ENCODE results near the gene GGCX.

GGCX gene

DNA sequence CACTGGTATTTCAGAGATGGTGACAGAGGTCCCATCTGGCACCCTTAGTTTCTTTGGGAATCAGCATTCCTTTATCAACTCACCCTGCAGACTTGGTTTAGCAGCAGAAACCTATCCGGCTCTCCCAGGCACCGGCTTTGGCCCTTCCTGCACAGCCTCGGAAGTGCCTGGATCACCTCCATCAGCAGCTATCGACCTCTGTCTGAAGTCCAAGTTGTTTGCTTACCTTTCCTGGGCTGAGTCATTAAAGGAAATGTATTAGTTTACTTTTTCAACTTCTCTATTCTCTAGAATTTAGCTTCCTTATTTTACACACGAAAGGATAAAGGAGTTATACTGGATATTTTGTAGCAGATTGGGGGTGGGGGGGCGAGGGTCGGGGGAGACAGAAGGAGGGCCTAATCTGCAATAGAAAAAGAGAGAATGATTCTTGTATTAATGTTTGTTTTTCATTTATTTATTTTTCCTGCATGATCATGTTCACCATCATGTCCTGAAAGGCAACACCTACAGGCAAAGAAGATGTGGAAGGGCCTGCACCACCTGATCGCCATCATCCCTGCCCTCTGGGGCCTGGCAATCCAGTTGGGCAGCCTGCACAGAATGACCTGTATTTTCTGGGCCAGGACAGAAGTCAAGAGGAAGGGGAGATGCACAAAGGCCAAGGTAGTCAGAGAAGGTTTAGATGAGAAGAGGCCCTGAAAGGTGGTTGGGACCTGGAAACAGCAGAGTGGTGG, 44.5 kb downstream of the GGCX start:
- DNase-seq (ENCODE audit: low spot score) = no peak

DNA sequence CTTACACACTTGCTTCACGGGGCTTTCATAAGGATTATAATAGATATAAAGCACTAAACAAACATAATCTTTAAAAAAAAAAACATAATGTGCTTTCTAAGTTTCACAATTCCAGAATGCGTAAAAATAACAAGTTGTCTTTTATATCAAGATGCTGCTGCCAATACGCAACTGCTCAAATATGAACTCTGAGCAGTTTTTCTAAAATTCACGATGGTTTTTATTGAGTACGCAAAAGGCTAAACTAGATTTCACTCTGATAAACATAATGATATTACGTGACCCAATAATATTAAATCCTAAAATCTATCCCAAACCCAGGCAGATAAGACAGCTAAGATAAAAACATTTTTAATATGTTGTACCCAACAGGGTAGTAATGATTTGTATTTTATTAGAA, 47.0 kb downstream of the GGCX start:
- no peak for DNase-seq (ENCODE audit: low spot score)

DNA sequence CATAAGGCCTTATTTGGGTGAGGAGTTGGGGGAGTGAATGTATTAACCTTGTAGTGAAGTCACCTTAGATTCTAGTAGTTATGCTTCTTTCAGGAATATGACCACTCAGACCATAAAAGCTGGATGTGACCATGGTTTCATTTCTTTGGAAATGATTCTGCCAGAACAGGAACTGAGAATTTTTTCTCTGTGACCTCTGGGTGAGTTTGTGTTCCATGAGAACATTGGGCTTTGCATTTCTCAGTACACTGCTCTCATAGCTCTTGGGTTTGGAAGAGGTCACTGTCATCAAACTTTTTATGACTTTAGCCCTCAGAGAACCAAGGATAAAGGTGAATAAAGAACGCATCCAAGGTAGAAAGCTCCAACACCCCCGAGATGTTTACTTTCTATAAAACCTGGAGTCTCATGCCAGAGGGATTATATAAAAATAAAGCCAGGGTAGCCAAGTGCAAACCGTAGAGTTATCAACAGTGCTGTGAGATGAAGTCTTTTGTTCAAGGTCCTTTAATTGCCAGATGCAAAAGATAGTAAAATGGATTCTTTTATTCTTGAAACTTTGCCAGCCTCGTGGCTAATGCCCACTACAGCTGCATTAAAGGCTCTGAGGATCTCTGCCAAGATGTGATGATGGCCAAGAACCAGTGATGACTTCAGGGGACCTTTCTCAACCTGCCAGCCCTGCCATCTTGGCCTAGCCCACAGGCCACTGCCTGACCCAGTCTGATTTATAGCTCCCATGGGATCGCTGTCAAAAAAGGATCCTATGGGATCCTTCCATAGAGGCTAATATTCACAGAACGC, 50.1 kb downstream of the GGCX start:
- no peak for DNase-seq (ENCODE audit: low spot score)

DNA sequence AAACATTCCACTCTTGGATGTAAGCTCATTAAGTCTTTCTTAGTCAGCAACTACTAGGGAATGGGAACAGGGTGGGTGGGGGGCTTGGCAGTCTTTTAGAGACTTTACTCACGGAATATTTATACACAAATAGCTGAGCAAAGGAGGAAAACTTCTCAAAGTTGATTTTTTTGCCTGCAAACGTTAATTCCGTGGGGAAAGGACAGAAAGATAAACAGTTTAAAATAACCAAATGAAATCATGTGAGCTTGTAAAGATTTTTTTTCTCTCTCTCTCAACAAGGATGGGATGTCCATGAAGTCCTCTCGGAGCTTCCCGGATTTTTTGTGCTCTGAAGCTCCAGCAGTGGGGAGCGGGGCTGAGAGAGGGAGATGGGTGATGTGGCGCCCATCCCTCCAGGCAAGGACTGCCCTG, 54.5 kb downstream of the GGCX start:
- DNase-seq (ENCODE audit: low spot score) = no peak

DNA sequence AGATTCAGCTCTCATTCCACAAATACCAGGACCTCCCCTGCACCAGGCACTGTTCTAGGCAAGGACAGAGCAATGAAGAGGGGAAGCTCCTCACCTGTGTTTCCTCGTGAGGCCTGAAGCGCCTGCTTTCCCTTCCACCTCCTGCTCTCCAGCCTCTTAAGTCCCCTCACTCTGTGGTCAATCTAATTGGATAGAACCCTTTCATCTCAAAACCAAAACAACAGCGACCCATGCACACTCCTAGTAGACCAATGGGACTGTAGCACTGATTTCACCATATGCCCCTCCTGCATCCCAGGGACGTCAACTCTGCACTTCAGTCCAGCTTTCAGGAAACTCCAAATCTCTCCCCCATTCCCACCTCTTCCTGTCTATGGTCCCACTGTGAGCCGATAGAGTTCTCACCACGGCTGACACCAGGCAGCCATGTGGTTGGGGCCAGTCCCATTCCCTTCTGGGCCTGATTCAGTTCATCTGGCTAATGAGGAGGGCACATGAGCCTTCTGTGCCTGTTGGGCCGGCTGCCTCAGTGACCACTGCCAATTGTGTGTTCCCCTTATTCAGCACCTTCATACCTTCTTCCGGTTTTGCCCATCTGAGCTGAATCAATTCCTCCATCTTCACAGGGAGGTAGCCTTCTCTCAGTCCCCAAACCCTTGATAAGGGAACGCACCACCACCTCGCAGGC, 55.6 kb downstream of the GGCX start:
- DNase-seq (ENCODE audit: low spot score) = no peak

DNA sequence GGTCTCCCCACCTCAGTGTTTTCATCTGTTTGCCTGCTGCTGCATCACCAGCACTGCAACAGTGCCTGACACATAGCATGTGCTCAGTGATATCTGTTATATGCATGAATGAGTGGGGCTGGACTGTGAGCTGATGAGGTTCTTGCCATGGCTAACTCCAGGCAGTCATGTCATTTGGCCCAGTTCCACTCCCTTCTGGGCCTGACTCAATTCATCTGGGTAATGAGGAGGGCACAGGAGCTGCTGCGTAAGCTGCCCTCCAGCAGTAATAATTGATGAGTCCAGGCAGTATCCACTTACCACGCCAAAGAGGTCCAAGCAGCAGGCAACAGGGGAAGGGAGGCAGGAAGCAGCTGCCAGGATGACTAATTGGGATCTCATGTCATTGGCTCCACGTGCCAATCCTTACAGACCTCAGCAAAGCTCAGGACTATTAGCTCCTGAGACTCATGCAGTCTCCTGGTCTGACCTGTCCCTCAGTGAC, 56.5 kb downstream of the GGCX start:
- no peak for DNase-seq (ENCODE audit: low spot score)

DNA sequence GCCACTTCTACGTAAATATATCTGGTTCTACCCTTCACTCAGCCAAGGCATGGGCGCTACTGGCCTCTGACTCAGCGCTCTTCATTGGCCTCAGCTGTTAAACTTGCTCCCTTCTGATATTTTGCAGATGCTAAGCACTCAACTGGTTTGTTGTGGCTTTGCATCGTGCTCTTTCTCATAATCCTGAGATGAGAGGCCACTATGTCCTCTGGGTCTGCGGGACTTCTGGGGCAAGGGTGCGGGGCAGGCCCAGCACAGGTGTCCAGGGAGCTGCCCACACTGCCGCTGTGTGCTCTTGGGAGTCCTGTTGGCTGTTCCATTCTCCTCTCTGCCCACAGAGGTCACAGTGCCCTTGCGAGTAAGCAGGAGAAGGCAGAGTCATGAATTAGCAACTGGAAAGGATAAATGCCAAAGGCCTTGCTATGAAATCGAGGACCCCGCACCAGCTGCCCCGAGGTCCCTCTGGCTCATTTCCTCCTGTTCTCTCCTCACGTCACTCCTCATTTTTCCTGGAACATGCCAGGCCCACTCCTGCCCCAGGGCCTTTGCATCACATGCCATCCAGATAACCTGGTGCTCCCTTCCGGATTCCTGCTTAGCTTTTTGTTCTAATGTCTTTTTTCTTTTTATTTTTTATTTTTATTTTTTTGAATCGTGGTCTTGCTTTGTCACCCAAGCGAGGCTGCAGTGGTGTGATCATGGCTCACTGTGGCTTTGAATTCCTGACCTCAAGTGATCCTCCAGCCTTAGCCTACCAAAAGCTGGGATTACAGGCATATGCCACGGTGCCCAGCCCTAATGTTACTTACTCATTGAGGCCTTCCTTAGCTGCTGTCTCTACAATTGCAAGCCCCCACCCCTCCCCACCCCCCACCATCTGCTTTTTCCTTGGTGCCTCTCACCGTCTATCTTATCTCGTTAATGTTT, 57.2 kb downstream of the GGCX start:
- DNase-seq (ENCODE audit: low spot score) = no peak

DNA sequence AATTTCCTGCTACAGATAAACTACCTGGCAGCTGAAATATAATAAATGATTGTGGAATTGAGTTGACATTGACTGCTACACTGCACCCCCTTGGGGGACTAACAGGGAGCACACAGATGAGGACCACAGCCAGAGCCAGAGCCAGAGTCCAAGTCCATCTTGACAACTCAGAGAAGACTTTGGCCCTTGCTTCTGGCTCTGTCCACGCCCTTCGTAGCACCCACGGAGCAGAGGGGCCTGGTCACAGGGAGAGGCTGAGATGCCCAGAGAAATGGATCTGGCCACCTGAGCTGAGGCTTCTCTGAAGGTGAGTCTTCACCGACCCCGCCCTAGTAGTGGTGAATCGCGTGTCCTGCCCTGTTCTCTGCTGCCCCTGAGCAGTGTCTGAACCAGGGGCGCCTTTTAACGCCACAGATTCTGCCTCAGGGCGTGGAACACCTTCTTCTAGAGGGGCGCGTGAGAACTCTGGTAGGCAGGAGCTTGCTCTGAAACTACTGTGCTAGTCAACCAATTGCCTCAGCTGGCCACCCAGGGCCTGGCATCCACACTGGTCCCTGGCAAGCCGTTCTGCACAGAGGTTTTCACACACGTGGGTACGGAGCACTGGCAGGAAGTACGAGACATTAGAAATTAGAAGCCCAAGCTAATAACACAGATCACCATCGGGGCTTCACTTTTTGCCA, 58.0 kb downstream of the GGCX start:
- DNase-seq (ENCODE audit: low spot score) = no peak

DNA sequence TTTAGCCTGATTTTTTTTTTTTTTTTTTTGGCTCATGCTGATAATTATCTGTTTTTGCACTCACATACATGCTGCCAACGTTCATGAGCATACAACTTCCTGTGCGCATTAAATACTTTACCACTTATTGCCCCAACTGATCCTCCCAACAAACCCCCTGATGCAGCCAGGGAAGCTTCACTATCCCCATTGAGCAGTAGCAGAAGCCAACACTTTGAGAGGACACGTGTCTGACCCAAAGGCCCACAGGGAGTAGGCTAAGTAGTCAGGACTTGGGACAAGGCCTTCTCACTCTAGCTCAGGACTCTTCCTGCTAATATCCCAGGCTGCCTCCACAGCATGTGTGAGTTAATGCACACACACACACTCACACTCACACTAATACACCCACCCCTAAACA, 58.6 kb downstream of the GGCX start:
- no peak for DNase-seq (ENCODE audit: low spot score)

DNA sequence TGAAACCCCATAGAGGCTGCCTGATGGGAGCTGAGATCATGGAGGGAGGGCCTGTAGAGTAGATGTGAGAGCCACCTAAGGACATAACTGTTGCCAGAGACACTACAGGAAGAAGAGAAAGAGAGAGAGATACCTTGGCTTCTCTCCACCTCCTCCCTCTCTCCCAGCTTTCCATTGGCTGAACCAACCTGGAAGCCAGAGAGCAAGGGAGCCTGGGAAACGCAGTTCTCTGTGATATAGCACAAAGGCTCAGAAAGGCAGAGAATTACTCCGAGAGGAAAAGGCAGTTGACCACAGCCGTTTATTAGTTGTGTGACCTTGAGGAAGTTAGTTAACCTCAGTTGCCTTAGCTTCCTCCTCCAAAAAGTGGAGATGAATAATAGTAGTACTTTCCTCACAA, 60.0 kb downstream of the GGCX start:
- DNase-seq (ENCODE audit: low spot score) = no peak

DNA sequence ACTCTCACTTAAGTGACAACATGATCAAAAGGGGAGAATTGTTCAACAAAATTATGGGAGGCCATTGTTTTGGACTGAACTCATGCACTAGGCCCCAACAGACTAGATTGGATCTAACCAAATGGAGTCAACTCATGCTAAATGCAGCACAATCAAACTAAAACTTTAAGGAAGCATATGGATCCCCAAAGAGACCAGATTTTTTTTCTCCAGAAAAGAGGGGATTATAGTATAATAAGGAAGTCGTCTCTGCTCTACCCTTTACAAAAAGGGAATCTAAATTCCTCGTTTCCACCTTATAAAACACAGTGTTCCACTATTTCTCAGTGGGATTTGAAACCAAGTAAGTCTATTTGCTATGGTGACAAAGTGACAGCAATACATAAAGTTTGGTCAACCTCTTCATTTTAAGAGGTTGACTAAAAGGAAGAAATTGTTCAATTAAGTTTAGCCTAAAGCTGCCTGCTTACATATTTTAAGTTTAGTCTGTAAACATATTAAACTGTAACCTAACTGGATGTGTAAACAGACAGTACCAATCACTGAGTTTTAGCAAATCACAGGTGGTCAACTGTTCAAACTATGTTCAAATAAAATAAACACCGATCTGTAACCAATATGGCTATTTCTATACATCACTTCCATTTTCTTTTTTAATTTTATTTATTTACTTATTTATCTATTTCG, 63.2 kb downstream of the GGCX start:
- no peak for DNase-seq (ENCODE audit: low spot score)

DNA sequence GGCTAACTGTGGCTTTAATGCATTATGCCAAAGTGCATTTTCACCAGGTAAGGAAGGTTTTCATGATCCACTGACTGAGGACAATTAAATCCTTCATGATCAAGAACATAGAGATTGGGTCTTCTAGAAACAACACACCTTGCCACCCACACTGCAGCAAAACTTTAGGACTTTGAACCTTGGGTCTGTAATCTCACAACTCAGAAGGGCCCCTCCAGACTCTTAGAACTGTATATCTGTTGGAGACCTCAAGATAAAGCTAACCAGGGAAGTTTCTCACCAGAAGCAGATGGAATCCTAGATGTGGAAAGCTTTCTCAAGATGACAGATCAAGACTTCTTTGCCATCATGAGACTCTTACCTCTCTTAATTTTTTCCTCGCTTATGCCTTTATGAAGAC, 64.9 kb downstream of the GGCX start:
- DNase-seq (ENCODE audit: low spot score) = no peak
